Stimulated activated naive B cell treated with anti-CD40 and anti-IgM and Interleukin-4, amounts not matched to agents 10 μg/mL and 1 μg/mL and 100 μg/mL, for 72 hours (primary cell): Measurements from ENCODE around the gene RABL2B.

ENCODE experiments used
- ATAC-seq, 2 donors: fragments of 150-1000 bp; cut with Tn5 transposase; replicated peaks; 2 replicates each; pipeline ENCODE4 v1.10.0; 2021; ENCODE audit warnings: moderate library complexity in 1 of 2
- DNase-seq: peaks from one replicate; pipeline ENCODE4 v3.0.0; 2021
- H3K27ac Mint-ChIP-seq: one replicate; pipeline ENCODE4 v1.8.0; 2022; ENCODE audit warnings: mild to moderate bottlenecking, mixed read lengths
- H3K27me3 Mint-ChIP-seq, 2 donors: one replicate each; pipeline ENCODE4 v1.8.0; 2022; ENCODE audit warnings: mixed read lengths in 2 of 2
- H3K36me3 Mint-ChIP-seq, 2 donors: one replicate each; pipeline ENCODE4 v1.8.0; 2022; ENCODE audit warnings: mixed read lengths in 2 of 2, mild to moderate bottlenecking in 1 of 2
- H3K4me1 Mint-ChIP-seq, 2 donors: one replicate each; pipeline ENCODE4 v1.8.0; 2022; ENCODE audit warnings: mixed read lengths in 2 of 2, mild to moderate bottlenecking in 1 of 2
- H3K4me3 Mint-ChIP-seq, 2 donors: one replicate each; pipeline ENCODE4 v1.8.0; 2022; ENCODE audit warnings: mild to moderate bottlenecking in 2 of 2, mixed read lengths in 2 of 2, moderate library complexity in 1 of 2
- H3K9me3 Mint-ChIP-seq, 2 donors: one replicate each; pipeline ENCODE4 v1.8.0; 2022; ENCODE audit warnings: mixed read lengths in 2 of 2, mild to moderate bottlenecking in 1 of 2

Gene RABL2B

DNA sequence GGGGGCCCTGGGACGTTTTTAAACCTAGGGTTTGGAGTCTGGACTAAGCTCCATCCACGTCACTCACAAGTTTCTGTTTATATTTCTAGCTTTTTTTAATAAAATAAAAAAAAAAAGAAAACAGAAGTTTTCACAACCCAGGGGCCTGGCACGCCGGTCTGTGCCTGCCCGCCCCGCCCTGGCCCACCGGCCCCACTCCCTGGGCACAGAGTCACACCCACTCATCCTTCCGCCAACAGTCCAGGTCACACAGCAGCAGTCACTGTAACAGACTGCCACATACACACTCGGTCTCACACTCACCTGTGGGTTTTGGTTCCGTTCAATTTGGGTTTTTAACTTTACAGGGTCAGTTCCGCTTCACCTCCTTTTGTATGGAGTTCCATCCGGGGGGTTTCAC lies 50.8 kb downstream of the RABL2B start:
- no peaks in the 10 kb centered on the region for H3K36me3 Mint-ChIP-seq
- H3K9me3 Mint-ChIP-seq, result no peaks in the 10 kb centered on the region

DNA sequence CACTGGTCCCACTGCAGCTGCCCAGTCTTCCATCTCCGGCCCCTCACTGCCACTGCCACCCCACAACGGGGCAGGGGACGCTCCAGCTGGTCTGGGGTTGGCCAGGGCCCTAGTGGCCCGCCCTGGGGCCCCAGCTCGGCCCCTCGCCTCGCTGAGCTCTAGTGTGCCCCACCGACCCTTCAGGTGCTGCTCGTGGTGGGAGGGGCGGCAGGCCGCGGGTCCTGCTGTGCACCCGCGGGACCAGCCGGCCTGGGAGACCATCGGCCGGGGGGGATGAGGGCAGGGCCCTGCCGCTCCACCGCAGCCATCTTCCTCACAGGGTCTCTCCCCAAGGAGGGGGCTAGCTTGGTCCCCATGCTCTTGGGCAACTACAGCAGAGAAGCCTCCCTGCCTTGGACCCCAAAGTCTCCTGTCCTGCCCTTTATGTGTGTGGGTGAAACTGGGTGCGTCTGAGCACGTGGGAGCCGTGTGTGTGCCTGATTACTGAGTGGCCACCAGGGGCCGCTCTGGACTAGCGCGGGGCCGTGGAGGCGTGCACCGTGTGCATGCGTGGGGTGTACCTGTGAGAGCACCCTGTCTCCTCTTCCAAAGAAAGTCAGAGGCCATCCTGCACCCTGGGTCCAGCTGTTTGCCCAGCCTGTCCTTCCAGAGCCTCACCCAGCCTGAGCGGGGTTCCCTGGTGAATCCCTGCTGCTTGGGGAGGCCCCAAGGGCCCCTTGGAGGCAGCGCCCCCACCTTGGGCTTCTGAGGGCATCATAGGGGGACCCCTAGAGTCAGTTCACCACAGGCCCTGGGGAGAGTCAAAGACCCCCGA lies 51.4 kb downstream of the RABL2B start:
- peaks cover 6% of the 10 kb centered on the region in 2 donors for H3K4me1 Mint-ChIP-seq
- peak; percentile 61 to 65 for ATAC-seq
- no peaks in the 10 kb centered on the region for H3K9me3 Mint-ChIP-seq
- peaks cover 0 to 8% of the 10 kb centered on the region in 2 donors for H3K27me3 Mint-ChIP-seq
- no peak for DNase-seq
- no peaks in the 10 kb centered on the region for H3K36me3 Mint-ChIP-seq
- H3K4me3 Mint-ChIP-seq, result no peak overlapping the region
- H3K27ac Mint-ChIP-seq, result no peak overlapping the region

More for the DNA sequence above, 50.8 kb downstream of the RABL2B start:
- Mint-ChIP-seq H3K27ac (no peak overlapping the region), H3K27me3 (peaks cover 0 to 8% of the 10 kb centered on the region in 2 donors), H3K4me1 (peaks cover 6% of the 10 kb centered on the region in 2 donors), H3K4me3 (no peak overlapping the region)
- DNase-seq, result no peak
- ATAC-seq, result no peak

DNA sequence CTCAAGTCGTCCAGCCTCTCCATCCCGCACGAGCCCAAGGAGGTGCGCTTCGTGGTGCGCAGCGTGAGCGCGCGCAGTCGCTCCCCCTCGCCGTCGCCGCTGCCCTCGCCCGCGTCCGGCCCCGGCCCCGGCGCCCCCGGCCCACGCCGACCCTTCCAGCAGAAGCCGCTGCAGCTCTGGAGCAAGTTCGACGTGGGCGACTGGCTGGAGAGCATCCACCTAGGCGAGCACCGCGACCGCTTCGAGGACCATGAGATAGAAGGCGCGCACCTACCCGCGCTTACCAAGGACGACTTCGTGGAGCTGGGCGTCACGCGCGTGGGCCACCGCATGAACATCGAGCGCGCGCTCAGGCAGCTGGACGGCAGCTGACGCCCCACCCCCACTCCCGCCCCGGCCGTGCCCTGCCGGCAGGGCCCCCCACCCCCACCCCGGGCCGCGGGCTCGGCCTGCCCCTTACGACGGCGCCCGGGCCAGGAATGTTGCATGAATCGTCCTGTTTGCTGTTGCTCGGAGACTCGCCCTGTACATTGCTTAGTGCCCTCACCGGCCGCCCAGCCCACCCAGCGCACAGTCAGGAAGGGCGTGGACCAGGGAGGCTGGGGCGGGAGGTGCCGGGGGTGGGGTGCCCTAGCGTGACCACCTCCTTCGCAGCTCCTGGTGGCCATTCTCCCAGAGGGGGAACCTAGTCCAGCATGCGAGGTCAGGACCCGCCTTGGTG lies 52.3 kb downstream of the RABL2B start:
- Mint-ChIP-seq H3K27me3 (peaks cover 0 to 8% of the 10 kb centered on the region in 2 donors), H3K27ac (no peak overlapping the region), H3K9me3 (no peaks in the 10 kb centered on the region), H3K4me1 (peaks cover 6% of the 10 kb centered on the region in 2 donors), H3K4me3 (no peak overlapping the region), H3K36me3 (no peaks in the 10 kb centered on the region)
- no peak for DNase-seq
- ATAC-seq, result no peak

DNA sequence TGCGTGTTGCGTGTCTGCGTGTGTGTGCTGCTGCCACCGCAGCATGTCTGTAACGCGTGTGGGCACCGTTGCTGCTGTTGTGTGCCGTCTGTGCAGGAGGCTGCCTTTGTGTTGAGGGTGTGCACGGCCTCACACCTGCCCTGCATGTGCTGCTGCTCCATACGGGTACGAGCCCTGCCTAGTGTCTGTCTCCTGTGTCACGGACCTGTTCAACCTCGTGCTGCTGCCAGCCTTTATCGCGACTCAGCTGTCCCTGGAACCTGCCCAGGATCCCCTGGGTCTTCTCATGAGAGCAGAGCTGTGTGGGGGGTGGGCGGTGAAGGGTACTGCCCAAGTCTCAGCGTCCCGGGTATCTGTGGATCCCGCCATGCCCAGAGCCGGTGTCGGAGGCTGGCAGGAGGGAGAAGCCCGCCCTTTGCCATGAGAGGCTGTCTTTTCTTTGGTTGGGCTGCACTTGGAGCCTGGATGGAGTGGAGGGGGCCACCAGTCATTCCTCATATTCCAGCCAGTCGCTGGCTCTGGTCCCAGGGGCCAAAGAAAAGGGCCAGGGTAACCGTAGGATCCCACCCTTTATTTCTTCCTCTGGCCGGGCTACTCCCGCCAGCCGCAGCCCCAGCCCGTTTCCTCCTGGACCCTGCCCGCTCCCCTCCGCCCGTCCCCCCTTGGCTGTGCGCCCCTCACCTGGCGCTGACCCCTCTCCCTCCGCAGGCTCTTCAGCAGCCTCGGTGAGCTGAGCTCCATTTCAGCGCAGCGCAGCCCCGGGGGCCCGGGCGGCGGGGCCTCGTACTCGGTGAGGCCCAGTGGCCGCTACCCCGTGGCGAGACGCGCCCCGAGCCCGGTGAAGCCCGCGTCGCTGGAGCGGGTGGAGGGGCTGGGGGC lies 53.2 kb downstream of the RABL2B start:
- Mint-ChIP-seq H3K4me3 (no peak overlapping the region), H3K36me3 (no peaks in the 10 kb centered on the region), H3K27me3 (peaks cover 0 to 4% of the 10 kb centered on the region in 2 donors), H3K4me1 (peaks cover 6 to 8% of the 10 kb centered on the region in 2 donors), H3K9me3 (no peaks in the 10 kb centered on the region), H3K27ac (no peak overlapping the region)
- ATAC-seq, result no peak
- no peak for DNase-seq

DNA sequence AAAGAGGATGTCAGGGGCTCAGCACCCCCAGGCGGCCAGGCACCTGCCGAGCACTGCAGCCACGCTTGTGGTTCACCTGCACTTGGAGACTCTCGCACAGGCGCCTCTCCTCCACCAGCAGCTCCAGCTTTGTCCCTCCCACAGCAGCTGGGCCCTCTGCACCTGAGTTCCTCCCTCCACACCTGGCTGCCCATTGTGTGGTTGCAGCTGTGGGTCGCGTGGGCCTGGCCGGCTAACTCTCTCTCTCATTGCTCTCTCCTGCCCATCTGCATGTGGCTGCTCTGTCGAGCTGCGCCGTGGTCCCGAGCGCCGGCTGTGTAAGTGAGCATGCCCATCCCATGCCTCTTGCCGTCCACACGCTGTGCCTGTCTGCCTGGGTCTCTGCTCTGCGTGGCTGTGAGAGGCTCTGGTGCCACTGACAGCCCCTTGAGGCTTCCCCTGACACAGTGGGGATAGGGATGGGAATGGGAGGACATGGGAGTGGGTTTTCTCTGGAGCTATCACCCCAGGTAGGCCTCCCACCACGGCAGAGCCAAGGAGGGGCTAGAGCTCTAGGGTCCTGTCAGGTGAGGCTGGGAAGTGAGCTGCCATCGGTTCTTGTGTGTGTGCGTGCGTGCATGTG lies 53.9 kb downstream of the RABL2B start:
- DNase-seq (no peak), ATAC-seq (peak; percentile 36 to 45)
- Mint-ChIP-seq H3K27ac (no peak overlapping the region), H3K9me3 (no peaks in the 10 kb centered on the region), H3K27me3 (no peaks in the 10 kb centered on the region), H3K4me1 (peaks cover 8 to 9% of the 10 kb centered on the region in 2 donors), H3K4me3 (no peak overlapping the region), H3K36me3 (no peaks in the 10 kb centered on the region)

DNA sequence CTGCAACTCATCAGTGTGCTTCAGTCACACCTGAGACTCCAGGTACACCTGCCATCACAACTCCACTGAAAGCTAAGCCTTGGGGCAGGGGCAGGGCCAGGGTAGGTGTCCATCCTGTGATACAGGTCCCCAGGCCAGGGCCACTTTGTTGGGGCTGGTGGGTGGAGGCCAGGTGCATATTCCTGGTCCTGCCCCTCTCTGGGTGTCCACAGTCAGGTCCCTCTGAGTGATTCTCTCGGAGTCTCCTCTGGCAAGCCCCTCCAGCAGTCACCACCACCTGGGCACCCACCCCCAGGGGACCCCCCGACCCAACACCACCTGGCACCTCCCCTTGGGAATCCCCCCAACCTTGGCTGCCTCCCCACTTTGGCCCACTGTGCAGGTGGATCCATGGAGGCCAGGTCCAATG lies 54.9 kb downstream of the RABL2B start:
- Mint-ChIP-seq H3K4me3 (no peak overlapping the region), H3K27me3 (no peaks in the 10 kb centered on the region)
- no peak for ATAC-seq

DNA sequence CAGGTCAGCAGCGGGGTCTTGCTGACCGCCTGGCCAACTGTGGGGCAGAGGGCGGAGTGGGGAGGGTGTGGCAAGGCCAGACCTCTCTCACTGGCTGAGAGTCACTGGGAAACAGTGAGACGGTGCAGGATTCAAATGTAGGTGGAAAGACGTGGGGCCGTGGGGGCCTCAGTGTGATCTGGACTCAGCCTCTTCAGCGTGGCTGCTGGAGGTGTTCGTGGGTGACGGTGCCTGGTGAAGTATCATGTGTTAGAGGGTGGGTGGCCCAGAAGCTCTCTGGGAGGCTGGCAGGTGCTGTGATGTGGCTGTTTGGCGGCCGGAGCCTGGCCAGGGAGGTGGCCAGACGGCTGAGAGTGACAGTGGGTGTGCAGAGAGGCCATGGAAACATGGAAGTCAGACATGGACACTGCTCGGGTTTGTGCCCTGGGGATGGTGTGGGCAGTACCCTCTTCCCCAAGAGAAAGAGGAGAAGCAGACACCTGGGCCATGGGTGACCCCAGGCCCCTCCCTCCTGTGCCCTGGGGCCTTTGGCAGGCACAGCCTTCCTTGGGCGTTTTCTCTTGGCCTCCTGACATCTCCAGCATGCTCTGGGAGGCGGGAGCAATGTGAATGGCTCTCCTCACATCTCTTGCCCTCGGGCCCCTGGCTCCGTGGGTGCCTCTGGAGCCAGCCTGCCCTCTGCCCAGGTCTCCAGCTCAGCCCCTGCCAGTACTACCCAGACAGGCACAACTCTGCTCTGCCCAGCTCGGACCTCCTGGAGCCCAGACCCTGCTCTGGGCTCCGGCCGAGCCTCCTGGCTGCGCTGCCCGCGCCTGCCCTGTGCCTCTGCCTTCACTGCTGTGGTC lies 55.5 kb downstream of the RABL2B start:
- H3K4me3 Mint-ChIP-seq, result no peak overlapping the region
- H3K9me3 Mint-ChIP-seq, result no peaks in the 10 kb centered on the region
- DNase-seq, result no peak
- no peak for ATAC-seq
- H3K27ac Mint-ChIP-seq, result no peak overlapping the region
- no peaks in the 10 kb centered on the region for H3K27me3 Mint-ChIP-seq
- H3K36me3 Mint-ChIP-seq, result no peaks in the 10 kb centered on the region
- peaks cover 16 to 18% of the 10 kb centered on the region in 2 donors for H3K4me1 Mint-ChIP-seq

More for the DNA sequence above, 54.9 kb downstream of the RABL2B start:
- no peak for DNase-seq
- Mint-ChIP-seq H3K36me3 (no peaks in the 10 kb centered on the region), H3K27ac (no peak overlapping the region), H3K9me3 (no peaks in the 10 kb centered on the region), H3K4me1 (peaks cover 17 to 18% of the 10 kb centered on the region in 2 donors)

DNA sequence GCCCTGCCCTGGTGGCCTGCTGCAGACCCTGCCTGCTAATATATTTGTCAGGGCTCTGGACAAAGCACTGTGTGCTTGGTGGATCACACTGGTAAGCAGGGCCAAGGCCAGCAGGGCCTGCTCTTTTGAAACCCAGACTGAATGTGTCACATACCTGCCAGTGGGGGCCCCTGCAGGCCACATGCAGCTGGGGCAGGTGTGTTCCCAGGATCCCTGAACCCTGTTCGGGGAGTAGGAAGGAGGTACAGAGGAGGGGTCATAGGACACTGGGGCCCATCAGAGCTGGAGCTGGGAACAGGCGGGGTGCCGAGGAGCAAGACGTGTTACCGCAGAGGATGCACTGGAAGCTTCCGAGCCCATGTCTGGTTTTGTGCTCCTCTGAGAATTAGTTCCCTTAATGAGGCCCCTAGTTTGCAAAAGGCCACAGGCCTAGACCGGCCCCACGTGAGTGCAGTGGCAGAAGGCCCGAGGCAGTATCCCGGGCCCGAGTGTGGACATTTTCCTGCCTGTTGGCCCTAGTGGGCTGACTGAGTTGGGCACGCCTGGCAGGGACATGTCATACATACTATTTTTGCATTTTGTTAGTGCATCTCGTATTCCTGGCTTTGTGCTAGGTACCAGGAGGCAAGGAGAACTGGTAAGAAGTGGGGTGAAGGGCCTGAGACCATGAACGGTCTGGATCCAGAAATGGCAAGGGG lies 56.6 kb downstream of the RABL2B start:
- DNase-seq (no peak), ATAC-seq (no peak)
- H3K36me3 Mint-ChIP-seq, result no peaks in the 10 kb centered on the region
- no peaks in the 10 kb centered on the region for H3K27me3 Mint-ChIP-seq
- no peak overlapping the region for H3K27ac Mint-ChIP-seq
- H3K9me3 Mint-ChIP-seq, result no peaks in the 10 kb centered on the region
- peaks cover 13 to 18% of the 10 kb centered on the region in 2 donors for H3K4me1 Mint-ChIP-seq
- H3K4me3 Mint-ChIP-seq, result no peak overlapping the region

DNA sequence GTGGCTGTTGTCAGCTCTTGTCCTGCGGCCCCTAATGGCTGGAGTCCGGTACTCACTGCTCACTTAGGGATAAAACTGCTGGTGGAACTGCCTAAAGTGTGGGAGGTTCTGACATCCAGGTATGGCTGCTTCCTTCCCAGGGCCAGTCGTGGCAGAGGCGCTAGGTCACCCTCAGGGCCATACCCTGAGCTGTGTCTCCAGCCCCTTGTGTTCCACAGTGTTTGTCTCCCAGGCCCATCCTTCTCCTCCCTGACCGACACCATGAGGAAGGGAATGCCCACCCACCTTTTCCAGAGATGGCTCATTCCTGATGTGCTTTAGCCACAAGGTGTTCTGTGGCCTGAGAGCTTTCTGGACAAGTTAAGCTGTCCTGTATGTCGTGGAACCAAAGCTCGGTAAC lies 57.8 kb downstream of the RABL2B start:
- DNase-seq, result no peak
- no peaks in the 10 kb centered on the region for H3K27me3 Mint-ChIP-seq
- H3K27ac Mint-ChIP-seq, result no peak overlapping the region
- H3K9me3 Mint-ChIP-seq, result no peaks in the 10 kb centered on the region
- H3K4me3 Mint-ChIP-seq, result no peak overlapping the region
- H3K4me1 Mint-ChIP-seq, result peaks cover 13 to 18% of the 10 kb centered on the region in 2 donors
- no peak for ATAC-seq
- no peaks in the 10 kb centered on the region for H3K36me3 Mint-ChIP-seq

DNA sequence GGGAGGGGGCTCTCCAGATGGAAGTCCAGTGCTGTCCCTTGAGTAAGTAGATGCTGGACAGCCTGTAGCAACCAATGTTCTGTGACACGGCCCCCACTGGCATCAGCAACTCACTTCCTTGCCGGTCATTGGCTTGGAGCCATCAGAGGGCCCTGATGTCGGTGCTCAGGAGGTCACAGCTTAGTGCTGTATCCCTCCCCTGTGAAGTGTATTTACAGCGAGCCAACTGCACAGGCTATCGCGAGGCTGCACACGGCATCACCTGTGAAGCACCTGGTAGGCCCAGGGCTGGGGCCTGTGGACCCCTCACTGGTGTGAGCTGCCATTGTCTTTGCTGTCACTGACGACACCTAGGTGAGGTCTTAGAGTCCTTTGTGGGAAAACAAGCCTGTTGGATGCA lies 58.8 kb downstream of the RABL2B start:
- no peak overlapping the region for H3K4me3 Mint-ChIP-seq
- DNase-seq, result no peak
- no peaks in the 10 kb centered on the region for H3K9me3 Mint-ChIP-seq
- H3K27ac Mint-ChIP-seq, result no peak overlapping the region
- no peak for ATAC-seq
- H3K4me1 Mint-ChIP-seq, result peaks cover 12 to 17% of the 10 kb centered on the region in 2 donors
- no peaks in the 10 kb centered on the region for H3K27me3 Mint-ChIP-seq
- no peaks in the 10 kb centered on the region for H3K36me3 Mint-ChIP-seq

DNA sequence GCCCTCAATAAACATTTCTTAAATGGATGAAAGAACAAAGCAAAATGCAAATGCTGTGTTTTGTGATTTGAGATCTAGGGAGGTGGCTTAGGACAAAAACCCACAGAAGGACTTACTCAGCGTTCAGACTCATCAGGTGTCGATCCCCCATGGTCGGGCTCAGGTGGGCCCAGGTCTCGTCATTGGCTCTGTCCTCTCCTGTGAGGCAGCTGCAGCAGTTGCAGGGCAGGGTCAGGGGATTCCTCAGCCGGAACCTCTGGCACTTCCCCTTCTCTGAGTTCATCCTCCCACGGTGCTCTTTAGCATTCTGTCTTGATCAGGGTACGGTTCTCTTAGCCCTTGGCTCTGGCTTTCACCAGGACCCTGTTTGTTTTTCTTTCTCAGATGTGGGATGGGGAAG lies 59.4 kb downstream of the RABL2B start:
- H3K27me3 Mint-ChIP-seq, result no peaks in the 10 kb centered on the region
- H3K27ac Mint-ChIP-seq, result no peak overlapping the region
- no peaks in the 10 kb centered on the region for H3K36me3 Mint-ChIP-seq
- peaks cover 10 to 13% of the 10 kb centered on the region in 2 donors for H3K4me1 Mint-ChIP-seq
- peak; percentile 8 for DNase-seq
- H3K9me3 Mint-ChIP-seq, result no peaks in the 10 kb centered on the region
- no peak overlapping the region for H3K4me3 Mint-ChIP-seq
- peak; percentile 87 to 94 for ATAC-seq

DNA sequence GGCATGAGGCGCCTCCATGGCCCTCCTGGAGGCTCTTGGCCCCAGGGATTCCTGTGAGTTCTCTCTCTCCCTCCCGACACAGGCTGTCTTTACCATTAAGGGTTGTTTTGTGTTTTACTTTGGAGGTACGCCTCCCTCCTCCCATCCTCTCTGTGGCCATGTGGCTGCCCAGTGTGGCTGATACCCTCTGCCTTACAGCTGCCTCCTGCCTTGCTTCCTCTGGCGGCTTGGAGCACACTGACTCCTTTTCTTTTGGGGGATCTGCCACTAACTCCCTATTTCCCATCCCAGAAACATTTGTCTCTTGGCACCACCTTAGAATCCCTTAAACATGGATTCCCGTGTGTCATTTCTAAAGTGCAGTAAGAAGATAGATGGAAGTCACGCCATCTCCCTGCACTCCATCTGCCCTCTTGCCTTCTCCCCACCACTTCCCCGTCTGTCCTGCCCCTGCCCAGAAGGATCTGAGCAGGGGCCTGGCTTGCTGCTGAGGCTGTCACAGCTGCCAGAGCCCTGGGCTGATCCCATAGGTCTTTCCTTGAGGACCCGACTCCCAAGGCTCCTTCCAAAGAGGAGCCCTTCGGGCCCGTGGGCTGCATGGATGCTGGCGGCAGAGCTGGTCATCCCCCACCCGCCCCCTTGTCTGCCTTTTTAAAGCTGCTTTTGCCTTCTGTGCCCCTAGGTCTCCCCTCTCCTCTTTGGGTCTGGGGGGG lies 60.6 kb downstream of the RABL2B start:
- no peak for DNase-seq
- Mint-ChIP-seq H3K36me3 (no peaks in the 10 kb centered on the region), H3K4me3 (no peak overlapping the region), H3K9me3 (no peaks in the 10 kb centered on the region), H3K27me3 (no peaks in the 10 kb centered on the region), H3K4me1 (peaks cover 10 to 13% of the 10 kb centered on the region in 2 donors), H3K27ac (no peak overlapping the region)
- ATAC-seq, result no peak
